Naive thymus-derived CD8-positive, alpha-beta T cell (primary cell): ENCODE data around the gene FAM163A. TPM values are rescaled to one million over a fixed set of nuclear protein-coding genes. Genes with fewer than 3 reads are reported as not detected.
"Not testable (repeated sequence)": the region's sequence is repeated elsewhere in the genome, so short reads cannot be mapped to it uniquely, and the experiment has no call there.

Source experiments
- ATAC-seq, 2 donors: fragments of 150-1000 bp; cut with Tn5 transposase in 1 of 2; sonication (Bioruptor Pico), chemical (Tn5 transposase) in 1 of 2; 1 replicate in 1 of 2; 2 replicates in 1 of 2; pipeline ENCODE4 v1.10.0; 2021; ENCODE audit warnings: mild to moderate bottlenecking in 2 of 2, moderate library complexity in 2 of 2
- POLR2A ChIA-PET: fragments of 350-600 bp; sonication (Branson Sonifier 250); formaldehyde crosslinking; loops from one replicate; lab custom pipeline; 2021; ENCODE audit warnings: antibody characterized with exemption; lab: Charles Lee
- DNase-seq, 10 donors: peaks; one replicate each; pipeline versions ENCODE4 v3.0.0 to v3.0.0-alpha.2; 2020 to 2022
- H3K27ac Mint-ChIP-seq, 10 donors: one replicate each; pipeline ENCODE4 v1.8.0; 2020 to 2022; ENCODE audit warnings: mild to moderate bottlenecking in 10 of 10, mixed read lengths in 10 of 10, moderate library complexity in 4 of 10, inconsistent platforms in 1 of 10
- H3K27me3 Mint-ChIP-seq, 5 donors: one replicate each; pipeline ENCODE4 v1.8.0; 2021 to 2022; ENCODE audit warnings: mixed read lengths in 5 of 5
- H3K36me3 Mint-ChIP-seq, 3 donors: one replicate each; pipeline ENCODE4 v1.8.0; 2020 to 2022; ENCODE audit warnings: mixed read lengths in 3 of 3, mild to moderate bottlenecking in 2 of 3, inconsistent platforms in 1 of 3
- H3K4me1 Mint-ChIP-seq, 4 donors: one replicate each; pipeline ENCODE4 v1.8.0; 2021 to 2022; ENCODE audit warnings: mixed read lengths in 4 of 4
- H3K4me3 Mint-ChIP-seq, 10 donors: one replicate each; pipeline ENCODE4 v1.8.0; 2020 to 2022; ENCODE audit warnings: mild to moderate bottlenecking in 10 of 10, mixed read lengths in 10 of 10, moderate library complexity in 6 of 10, inconsistent platforms in 1 of 10
- H3K9me3 Mint-ChIP-seq, 9 donors: one replicate each; pipeline ENCODE4 v1.8.0; 2020 to 2022; ENCODE audit warnings: mixed read lengths in 9 of 9, mild to moderate bottlenecking in 3 of 9, inconsistent platforms in 1 of 9, moderate library complexity in 1 of 9
- polyA plus RNA-seq, 3 donors: library from polyadenylated mRNA; unstranded; fragments of 300-500 nt; fragmentation: Illumina TruSeq; gene quantifications; one replicate each; pipeline ENCODE4 v1.2.3, GENCODE V29; 2021
- total RNA-seq, 8 experiments: library from RNA in 2 of 8; stranded (reverse) in 2 of 8; gene quantifications; one replicate each; pipeline ENCODE4 v1.2.3 and lab custom pipeline; 2021 to 2026

Gene FAM163A
- total RNA-seq (not detected), polyA plus RNA-seq (not detected), total RNA-seq (lab: John Stamatoyannopoulos, UW) (0 to 1.5 (median 0) reads per million in 6 experiments)

GRCh38 chr1:179742717-179743678, at the start of gene FAM163A:
TSS of gene FAM163A (plus strand) at chr1:179743291. CDS start at chr1:179813098, 69,807 bp downstream.
- Mint-ChIP-seq H3K36me3 (no peaks in the 10 kb centered on the region), H3K27me3 (peaks cover 48 to 78% (median 65%) of the 10 kb centered on the region in 5 donors), H3K27ac (peak within 1 kb of the TSS in 2 of 10 donors; percentile 56 to 86), H3K9me3 (peaks cover 0 to 8% (median 0%) of the 10 kb centered on the region in 9 donors), H3K4me1 (peaks cover 7 to 11% (median 11%) of the 10 kb centered on the region in 4 donors), H3K4me3 (peak within 1 kb of the TSS; percentile 9 to 83 (median 64))
- DNase-seq, result peak in 2 of 10 donors; percentile 3 to 8
- POLR2A ChIA-PET, result no interaction called here
- peak; percentile 49 to 56 for ATAC-seq

- H3K4me3 Mint-ChIP-seq, POLR2A ChIA-PET, H3K4me1 Mint-ChIP-seq, H3K9me3 Mint-ChIP-seq, DNase-seq, H3K27ac Mint-ChIP-seq, H3K36me3 Mint-ChIP-seq, ATAC-seq: not testable (repeated sequence)
- peaks cover 2 to 49% (median 26%) of the 10 kb centered on the region in 5 donors for H3K27me3 Mint-ChIP-seq
These were observed 48.6 kb upstream of the FAM163A start for GRCh38 chr1:179694530-179694929.

DNA sequence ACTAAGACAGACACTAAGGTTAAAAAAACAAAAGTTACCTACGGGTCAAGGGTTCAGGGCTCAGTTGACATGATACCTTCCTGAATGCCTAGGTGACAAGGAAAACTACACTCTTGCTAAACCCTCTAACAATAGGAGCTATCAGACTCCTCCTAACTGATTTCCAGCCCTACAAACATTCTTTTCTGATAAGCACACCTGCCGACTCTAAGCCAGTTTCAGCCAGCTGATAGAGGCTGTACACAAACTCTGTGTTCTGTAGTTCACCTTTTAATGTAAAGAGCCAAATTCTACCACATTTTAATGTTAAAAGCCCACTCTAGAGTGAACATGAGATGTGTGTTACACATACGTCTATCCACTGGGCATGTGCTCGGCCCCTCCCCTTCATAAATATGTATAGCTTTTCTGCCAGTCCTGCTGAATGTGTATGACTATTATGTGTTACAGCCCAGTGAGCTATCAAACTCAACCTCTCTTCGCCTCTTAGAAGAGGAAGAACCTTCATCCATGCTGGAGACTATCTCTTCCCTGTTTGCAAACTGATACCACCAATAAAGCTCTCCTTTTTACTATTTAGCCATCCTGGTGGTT, 40.0 kb upstream of the FAM163A start:
- H3K36me3 Mint-ChIP-seq, result no peaks in the 10 kb centered on the region
- POLR2A ChIA-PET, result interaction anchor here (1.0 kb wide), 1 partner anchor 179 kb away, joined by 3 read pairs; the partner anchor contains the start of gene TOR1AIP1
- no peak for ATAC-seq

GRCh38 chr1:179706339-179706941, 36.7 kb upstream of the FAM163A start:
- H3K4me1 Mint-ChIP-seq, result peaks cover 3 to 9% (median 7%) of the 10 kb centered on the region in 4 donors
- peaks cover 0 to 4% (median 0%) of the 10 kb centered on the region in 5 donors for H3K27me3 Mint-ChIP-seq
- H3K27ac Mint-ChIP-seq, result peak overlapping the region in 4 of 10 donors; percentile 25 to 84 (median 64)
- ATAC-seq (no peak), DNase-seq (peak; percentile 33 to 74 (median 56))
- no peaks in the 10 kb centered on the region for H3K9me3 Mint-ChIP-seq
- no peak overlapping the region for H3K4me3 Mint-ChIP-seq
- POLR2A ChIA-PET, result interaction anchor here (0.6 to 1.5 kb wide), 2 partner anchors 108 to 371 kb away, joined by 7 to 8 read pairs; no protein-coding TSS in a partner anchor
- no peaks in the 10 kb centered on the region for H3K36me3 Mint-ChIP-seq

More for the DNA sequence above, 40.0 kb upstream of the FAM163A start:
- Mint-ChIP-seq H3K4me3 (no peak overlapping the region), H3K9me3 (peaks cover 0 to 2% (median 0%) of the 10 kb centered on the region in 9 donors), H3K4me1 (peaks cover 0 to 2% (median 0%) of the 10 kb centered on the region in 4 donors), H3K27me3 (peaks cover 0 to 2% (median 0%) of the 10 kb centered on the region in 5 donors), H3K27ac (no peak overlapping the region)
- DNase-seq, result no peak

DNA sequence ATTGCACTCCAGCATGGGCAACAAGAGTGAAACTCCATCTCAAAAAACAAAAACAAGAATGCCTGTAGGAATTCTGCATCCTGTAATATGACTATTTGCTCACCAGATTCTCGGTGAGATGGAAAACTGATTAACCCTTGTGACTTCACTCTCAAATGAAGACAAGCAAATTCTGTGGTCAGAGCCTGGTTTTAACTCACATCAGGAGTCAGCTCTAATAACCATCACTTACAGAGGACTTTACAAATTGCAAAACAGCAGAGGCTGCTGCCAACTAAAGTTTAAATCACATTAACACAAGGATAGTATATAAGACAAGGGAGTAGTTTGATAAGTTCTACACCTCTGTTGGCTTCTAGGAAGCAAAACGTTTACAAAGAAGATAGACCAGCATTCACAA, 35.7 kb upstream of the FAM163A start:
- Mint-ChIP-seq H3K27ac (peak overlapping the region in 1 of 10 donors; percentile 17), H3K36me3 (peaks cover 0 to 5% (median 0%) of the 10 kb centered on the region in 3 donors), H3K4me3 (no peak overlapping the region), H3K27me3 (peaks cover 0 to 7% (median 0%) of the 10 kb centered on the region in 5 donors), H3K4me1 (peaks cover 3 to 9% (median 7%) of the 10 kb centered on the region in 4 donors), H3K9me3 (peaks cover 0 to 7% (median 4%) of the 10 kb centered on the region in 9 donors)
- no peak for DNase-seq
- no peak for ATAC-seq
- POLR2A ChIA-PET, result no interaction called here

DNA sequence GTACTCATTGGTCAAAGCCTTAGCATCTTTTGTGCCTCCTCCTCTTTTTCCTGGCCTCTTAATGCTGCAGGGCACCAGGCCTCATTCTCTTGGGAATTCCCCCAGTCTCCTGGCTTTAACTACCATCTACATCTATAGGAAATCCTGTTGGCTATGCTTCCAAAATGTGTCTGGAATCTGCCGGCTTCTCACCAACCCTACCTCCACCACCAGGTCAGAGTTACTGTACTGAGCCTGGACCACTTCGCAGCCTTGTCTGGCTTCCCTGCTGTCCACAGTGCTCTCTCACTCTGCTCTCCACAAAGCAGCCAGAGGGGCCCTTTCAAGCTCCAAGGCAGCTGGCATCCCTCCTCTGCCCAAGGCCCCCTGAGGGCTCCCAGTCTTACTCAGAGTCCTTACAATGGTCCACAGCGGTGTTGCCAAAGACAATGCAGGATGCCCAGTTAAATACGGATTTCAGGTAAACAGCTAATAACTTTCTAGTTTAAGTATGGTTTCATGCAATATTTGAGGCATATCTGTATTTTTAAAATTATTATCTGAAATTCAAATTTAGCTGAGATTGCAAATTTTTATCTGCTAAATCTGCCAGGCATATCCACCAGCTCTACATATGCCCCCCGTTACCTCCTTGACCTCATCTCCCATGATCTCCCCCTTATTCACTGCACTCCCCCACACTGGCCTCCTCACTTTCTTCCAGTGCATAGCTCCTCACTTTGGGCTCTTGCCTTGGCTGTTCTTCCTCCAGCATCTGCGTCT, 34.5 kb upstream of the FAM163A start:
- H3K36me3 Mint-ChIP-seq, result peaks cover 0 to 13% (median 5%) of the 10 kb centered on the region in 3 donors
- H3K4me1 Mint-ChIP-seq, result peaks cover 3 to 9% (median 7%) of the 10 kb centered on the region in 4 donors
- POLR2A ChIA-PET, result no interaction called here
- no peak for DNase-seq
- peaks cover 1 to 15% (median 7%) of the 10 kb centered on the region in 9 donors for H3K9me3 Mint-ChIP-seq
- no peak for ATAC-seq
- H3K27me3 Mint-ChIP-seq, result peaks cover 0 to 7% (median 0%) of the 10 kb centered on the region in 5 donors
- no peak overlapping the region for H3K4me3 Mint-ChIP-seq
- H3K27ac Mint-ChIP-seq, result peak overlapping the region in 7 of 10 donors; percentile 15 to 84 (median 68)

DNA sequence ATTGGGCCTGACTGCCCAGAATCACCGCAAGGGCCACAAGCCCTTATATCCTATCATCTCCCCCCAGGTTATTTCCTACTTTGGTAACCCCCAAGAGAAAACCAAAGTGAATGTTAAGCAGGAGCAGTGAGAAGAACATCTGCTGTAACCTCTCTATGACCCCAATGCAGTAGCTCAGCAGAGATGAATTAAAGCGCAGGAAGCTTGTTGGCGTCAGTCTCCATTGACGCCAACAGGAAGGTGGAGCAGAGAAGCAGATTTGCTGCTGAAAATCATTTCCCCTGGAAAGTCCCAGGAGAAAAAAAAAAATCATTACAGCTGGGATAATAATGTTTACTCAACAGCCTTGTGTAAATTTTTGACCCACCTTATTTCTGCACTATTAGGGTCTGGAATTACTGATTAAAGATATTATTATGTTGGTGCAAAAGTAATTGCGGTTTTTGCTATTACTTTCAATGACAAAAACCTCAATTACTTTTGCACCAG, 33.2 kb upstream of the FAM163A start:
- ATAC-seq (peak; percentile 95 to 97), DNase-seq (peak in 8 of 10 donors; percentile 9 to 70 (median 52))
- Mint-ChIP-seq H3K27me3 (peaks cover 0 to 7% (median 0%) of the 10 kb centered on the region in 5 donors), H3K27ac (peak overlapping the region in 9 of 10 donors; percentile 11 to 89 (median 63)), H3K4me1 (peaks cover 3 to 9% (median 7%) of the 10 kb centered on the region in 4 donors), H3K4me3 (peak overlapping the region in 2 of 10 donors; percentile 26 to 29), H3K36me3 (peaks cover 0 to 23% (median 5%) of the 10 kb centered on the region in 3 donors), H3K9me3 (peaks cover 2 to 27% (median 19%) of the 10 kb centered on the region in 9 donors)
- POLR2A ChIA-PET, result interaction anchor here (0.8 kb wide), 1 partner anchor 100 kb away, joined by 3 read pairs; no protein-coding TSS in a partner anchor

DNA sequence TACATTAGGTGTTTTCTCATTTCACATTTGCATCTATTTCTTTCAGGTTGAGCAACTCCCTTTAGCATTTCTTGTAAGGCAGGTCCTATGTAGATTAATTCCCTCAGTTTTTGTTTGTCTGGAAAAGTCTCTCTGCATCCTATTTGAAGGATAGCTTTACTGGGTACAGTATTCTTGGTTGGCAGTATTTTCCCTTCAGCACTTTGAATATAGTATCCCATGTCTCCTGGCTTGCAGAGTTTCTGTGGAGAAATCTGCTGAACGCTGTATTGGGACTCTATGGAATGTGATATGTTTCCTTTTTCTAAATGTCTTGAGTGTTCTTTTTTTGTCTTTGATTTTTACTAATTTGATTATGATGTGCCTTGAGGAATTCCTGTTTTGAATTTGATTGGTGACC, 28.9 kb upstream of the FAM163A start:
- Mint-ChIP-seq H3K4me1 (peaks cover 3 to 9% (median 6%) of the 10 kb centered on the region in 4 donors), H3K36me3 (peaks cover 0 to 65% (median 31%) of the 10 kb centered on the region in 3 donors), H3K9me3 (peaks cover 26 to 70% (median 58%) of the 10 kb centered on the region in 9 donors), H3K27ac (no peak overlapping the region), H3K27me3 (peaks cover 3 to 25% (median 4%) of the 10 kb centered on the region in 5 donors), H3K4me3 (no peak overlapping the region)
- ATAC-seq (no peak), DNase-seq (no peak)
- POLR2A ChIA-PET, result no interaction called here

- Mint-ChIP-seq H3K4me3 (no peak overlapping the region), H3K4me1 (peaks cover 2 to 6% (median 4%) of the 10 kb centered on the region in 4 donors), H3K9me3 (peaks cover 31 to 75% (median 62%) of the 10 kb centered on the region in 9 donors), H3K36me3 (peaks cover 0 to 70% (median 35%) of the 10 kb centered on the region in 3 donors), H3K27ac (peak overlapping the region in 1 of 10 donors; percentile 4), H3K27me3 (peaks cover 3 to 26% (median 4%) of the 10 kb centered on the region in 5 donors)
- POLR2A ChIA-PET, result no interaction called here
- no peak for ATAC-seq
- DNase-seq, result no peak
These were observed 28.5 kb upstream of the FAM163A start for GRCh38 chr1:179714623-179715022.

DNA sequence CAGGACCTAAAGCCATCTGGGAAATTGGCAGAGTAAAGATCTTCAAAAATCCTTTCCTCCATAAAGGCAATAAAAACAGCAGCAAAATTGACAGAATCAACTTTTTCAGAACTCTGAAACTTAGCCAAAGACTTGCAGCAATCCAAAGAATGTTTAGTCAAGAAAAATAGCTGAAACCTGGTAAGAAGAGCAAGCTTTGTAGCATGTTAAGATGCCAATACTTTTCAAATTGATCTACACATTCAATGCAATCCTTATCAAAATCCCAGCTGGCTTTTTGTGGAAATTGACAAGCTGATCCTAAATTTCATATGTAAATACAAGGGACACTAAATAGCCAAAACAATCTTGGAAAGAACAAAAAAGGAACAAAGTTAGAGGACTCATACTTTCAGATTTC, 23.8 kb upstream of the FAM163A start:
- Mint-ChIP-seq H3K4me3 (no peak overlapping the region), H3K9me3 (peaks cover 37 to 69% (median 59%) of the 10 kb centered on the region in 9 donors), H3K36me3 (peaks cover 0 to 72% (median 34%) of the 10 kb centered on the region in 3 donors), H3K27me3 (peaks cover 0 to 24% (median 6%) of the 10 kb centered on the region in 5 donors), H3K4me1 (no peaks in the 10 kb centered on the region), H3K27ac (no peak overlapping the region)
- no peak for DNase-seq
- ATAC-seq, result no peak
- POLR2A ChIA-PET, result no interaction called here

DNA sequence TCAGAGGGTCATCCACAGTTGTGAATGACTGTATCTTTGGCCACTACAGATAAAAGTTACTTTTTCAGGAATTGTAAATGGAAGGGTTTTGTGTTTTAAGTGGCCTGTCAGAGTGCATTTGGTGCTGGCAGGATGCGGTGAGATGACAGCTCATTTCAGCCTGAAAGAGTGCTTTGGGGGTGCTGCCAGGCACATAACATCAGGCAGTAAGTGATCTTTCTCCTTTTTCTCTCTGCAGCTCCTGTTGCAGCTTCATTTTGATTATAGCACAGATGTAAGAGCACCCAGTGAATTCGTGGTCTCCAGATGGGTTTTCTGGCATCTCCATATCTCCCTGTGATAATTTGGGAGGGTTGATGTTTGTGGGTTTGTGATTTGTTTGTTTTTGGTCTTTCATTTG, 14.8 kb upstream of the FAM163A start:
- H3K4me1 Mint-ChIP-seq, result no peaks in the 10 kb centered on the region
- H3K27ac Mint-ChIP-seq, result no peak overlapping the region
- DNase-seq (no peak), ATAC-seq (no peak)
- no peaks in the 10 kb centered on the region for H3K9me3 Mint-ChIP-seq
- peaks cover 1 to 22% (median 8%) of the 10 kb centered on the region in 5 donors for H3K27me3 Mint-ChIP-seq
- no peak overlapping the region for H3K4me3 Mint-ChIP-seq
- POLR2A ChIA-PET, result no interaction called here
- no peaks in the 10 kb centered on the region for H3K36me3 Mint-ChIP-seq
